ENCODE results near the gene SEMA4D. TPM values are rescaled to one million over a fixed set of nuclear protein-coding genes. Genes with fewer than 3 reads are reported as not detected.

SEMA4D gene
- total RNA-seq, 4 donors from 2014 or later = 23.6 to 77.0 (median 41.3) TPM

- H3K27me3 ChIP-seq = no peaks in the 10 kb centered on the region
- no peaks in the 10 kb centered on the region for H3K36me3 ChIP-seq
- ATAC-seq = peak; percentile 39 to 57
- TF ChIP-seq POLR2A (IDR thresholded peaks at IDR 0.05) (peak; percentile 41 to 67), CTCF (IDR thresholded peaks at IDR 0.05 in 4 of 5, conservative IDR thresholded peaks at IDR 0.05 in 1 of 5) (no peak)
- in situ Hi-C loops (cut with MboI; ENCODE audit: low sequenced_read_pairs in 4 of 4) (no loop called here), intact Hi-C loops (cut with DNase I; ENCODE audit: low total_unique reads) (loop anchor here (2.0 to 10.0 kb wide), 3 partner anchors 83 to 607 kb away; no protein-coding TSS in a partner anchor)
- H3K4me1 ChIP-seq = peaks cover 25 to 43% of the 10 kb centered on the region in 2 donors
- H3K9me3 ChIP-seq = no peaks in the 10 kb centered on the region
- H3K27ac ChIP-seq = peak overlapping the region; percentile 85 to 96 (median 90)
- peak in 1 of 2 donors; percentile 61 for DNase-seq
- peak overlapping the region; percentile 66 to 92 (median 78) for H3K4me3 ChIP-seq
Measured at GRCh38 chr9:89497257-89497963, 503 bp downstream of the SEMA4D start.

- Histone ChIP-seq H3K9me3 (no peaks in the 10 kb centered on the region), H3K4me3 (peak overlapping the region; percentile 66 to 92 (median 78)), H3K36me3 (no peaks in the 10 kb centered on the region), H3K4me1 (peaks cover 25 to 45% of the 10 kb centered on the region in 2 donors), H3K27ac (peak overlapping the region; percentile 85 to 96 (median 90)), H3K27me3 (no peaks in the 10 kb centered on the region)
- TF ChIP-seq POLR2A (IDR thresholded peaks at IDR 0.05) = no peak
- DNase-seq (peak in 1 of 2 donors; percentile 71), ATAC-seq (peak; percentile 38 to 52)
- in situ Hi-C loops (cut with MboI; ENCODE audit: low sequenced_read_pairs in 4 of 4) (no loop called here), intact Hi-C loops (cut with DNase I; ENCODE audit: low total_unique reads) (loop anchor here (2.0 to 10.0 kb wide), 3 partner anchors 82 to 608 kb away; no protein-coding TSS in a partner anchor)
Measured at GRCh38 chr9:89496645-89497256, 1.2 kb downstream of the SEMA4D start.

- intact Hi-C loops (cut with DNase I; ENCODE audit: low total_unique reads) (loop anchor here (2.0 to 10.0 kb wide), 3 partner anchors 81 to 609 kb away; no protein-coding TSS in a partner anchor), in situ Hi-C loops (cut with MboI; ENCODE audit: low sequenced_read_pairs in 4 of 4) (no loop called here)
- no peak for ATAC-seq
- Histone ChIP-seq H3K27ac (peak overlapping the region; percentile 85 to 96 (median 90)), H3K9me3 (no peaks in the 10 kb centered on the region), H3K4me1 (peaks cover 25 to 51% of the 10 kb centered on the region in 2 donors), H3K4me3 (peak overlapping the region in 3 of 4 donors; percentile 66 to 92 (median 82)), H3K36me3 (no peaks in the 10 kb centered on the region), H3K27me3 (no peaks in the 10 kb centered on the region)
- TF ChIP-seq POLR2A (IDR thresholded peaks at IDR 0.05) = no peak
- no peak for TF ChIP-seq CTCF (IDR thresholded peaks at IDR 0.05 in 4 of 5, conservative IDR thresholded peaks at IDR 0.05 in 1 of 5)
- DNase-seq = no peak
Measured at GRCh38 chr9:89495824-89496560, 1.9 kb downstream of the SEMA4D start.

GRCh38 chr9:89494199-89494598 lies 3.7 kb downstream of the SEMA4D start:
- peaks cover 37 to 63% of the 10 kb centered on the region in 2 donors for H3K4me1 ChIP-seq
- intact Hi-C loops (cut with DNase I; ENCODE audit: low total_unique reads) = loop anchor here (10.0 kb wide), 1 partner anchor 611 kb away; no protein-coding TSS in a partner anchor
- DNase-seq = no peak
- no peak for ATAC-seq
- no peak for TF ChIP-seq POLR2A (IDR thresholded peaks at IDR 0.05)
- TF ChIP-seq CTCF (IDR thresholded peaks at IDR 0.05 in 4 of 5, conservative IDR thresholded peaks at IDR 0.05 in 1 of 5) = no peak
- H3K27me3 ChIP-seq = no peaks in the 10 kb centered on the region
- peak overlapping the region in 2 of 4 donors; percentile 37 to 94 for H3K27ac ChIP-seq
- in situ Hi-C loops (cut with MboI; ENCODE audit: low sequenced_read_pairs in 4 of 4) = no loop called here
- no peaks in the 10 kb centered on the region for H3K9me3 ChIP-seq
- H3K4me3 ChIP-seq = no peak overlapping the region
- H3K36me3 ChIP-seq = no peaks in the 10 kb centered on the region

Measured in gastrocnemius medialis (tissue), 4 donors.